Measurements from ENCODE around the gene MDH1B.

MDH1B gene

DNA sequence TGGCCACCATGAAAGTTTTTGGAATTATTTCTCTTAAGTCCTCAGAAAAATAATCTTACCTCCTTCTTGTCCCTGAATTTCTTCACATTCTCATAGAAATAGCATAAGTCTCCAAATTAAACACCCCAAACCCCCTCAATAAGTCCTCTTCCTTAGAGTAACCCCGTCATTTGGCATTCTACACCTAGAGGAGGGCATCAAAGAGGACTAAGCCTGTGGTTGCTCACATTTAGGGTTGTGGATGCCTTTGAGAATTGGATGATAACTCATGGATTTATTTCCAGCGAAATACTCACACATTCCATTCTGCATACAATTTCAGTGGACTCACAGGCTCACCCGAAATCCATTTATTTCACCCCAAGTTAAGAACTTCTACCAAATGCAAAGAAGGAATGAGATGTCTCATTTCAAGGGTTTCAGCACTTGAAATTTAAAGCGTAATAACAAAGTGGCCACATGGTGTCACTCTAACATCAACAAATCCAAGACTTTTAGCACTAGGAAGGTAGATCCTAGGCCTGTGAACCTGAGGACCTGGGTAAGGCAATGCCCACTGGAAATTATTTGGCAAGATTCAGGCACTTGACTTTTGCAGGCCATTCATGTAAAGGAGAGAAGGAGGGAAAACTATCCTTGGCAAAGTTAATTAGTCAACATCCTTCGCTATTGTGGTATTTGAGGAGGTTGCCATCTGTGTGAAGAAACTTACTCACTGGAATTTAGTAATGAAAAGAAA is 71.6 kb downstream of the MDH1B start:
- DNase-seq: peak in 3 of 5 donors; percentile 17 to 45 (median 23)

DNA sequence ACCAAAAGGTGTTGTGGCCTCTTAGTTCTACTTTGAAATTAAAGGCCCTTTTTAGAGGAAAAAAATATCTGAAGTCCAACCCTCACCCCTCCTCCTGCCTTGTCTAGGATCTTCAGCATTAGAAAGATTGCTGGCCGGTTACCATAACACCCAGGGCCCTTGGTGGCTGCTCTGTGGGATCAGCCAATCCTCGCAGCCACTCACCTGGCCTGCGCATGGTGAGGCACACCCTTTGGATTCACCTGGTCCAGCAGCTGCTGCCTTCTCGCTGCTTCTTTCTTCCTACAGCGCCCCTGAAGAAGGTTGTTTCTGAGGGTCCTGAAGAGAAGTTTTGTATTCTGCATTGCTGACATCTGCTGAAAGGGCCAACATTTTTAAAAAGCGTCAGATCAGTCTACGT is 72.2 kb downstream of the MDH1B start:
- no peak for DNase-seq

DNA sequence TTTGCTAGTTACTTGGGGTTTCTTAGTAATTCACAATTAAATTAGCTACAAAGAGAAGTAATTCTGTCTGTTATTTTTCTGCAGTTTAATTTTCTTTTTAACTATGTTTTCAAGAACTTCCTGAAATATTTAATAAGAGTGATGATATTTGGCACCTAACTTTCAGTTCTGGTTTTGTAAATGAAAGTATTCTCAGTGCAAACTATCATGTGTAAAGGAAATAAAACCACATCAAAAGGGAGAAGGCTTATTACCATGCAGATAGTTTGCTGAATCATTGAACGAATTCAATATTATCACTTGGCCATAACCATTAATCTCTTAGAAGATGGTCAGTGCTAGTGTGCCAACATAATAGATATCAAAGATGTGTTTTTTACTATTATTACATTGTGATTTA is 76.1 kb downstream of the MDH1B start:
- no peak for DNase-seq

DNA sequence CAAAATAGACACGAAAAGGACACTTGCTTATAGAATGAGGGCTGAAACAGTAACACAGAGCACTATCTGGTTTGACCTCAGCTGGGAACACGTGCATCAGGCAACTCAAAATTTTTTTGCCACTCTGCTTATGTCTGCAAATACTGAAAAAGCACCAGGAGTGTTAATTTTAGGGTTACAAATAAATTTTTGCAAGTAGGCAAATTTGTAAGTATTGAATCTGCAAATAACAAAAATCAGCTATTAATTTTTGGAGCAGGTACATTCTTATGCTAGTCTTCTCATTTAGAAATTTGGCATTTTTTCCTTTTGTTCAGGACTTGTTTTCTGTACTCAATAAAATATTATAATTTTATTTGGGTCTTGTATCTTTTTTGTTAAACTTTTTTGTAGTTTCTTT is 76.7 kb downstream of the MDH1B start:
- no peak for DNase-seq
